Retina (tissue), 1 donor: ENCODE results near the gene SLC39A13.
A peak's percentile ranks its signal among the peaks of the same experiment; 100 is the strongest.

Experiments used
- DNase-seq: peaks from one replicate; pipeline ENCODE4 v3.0.0-alpha.2; 2016

Gene SLC39A13

DNA sequence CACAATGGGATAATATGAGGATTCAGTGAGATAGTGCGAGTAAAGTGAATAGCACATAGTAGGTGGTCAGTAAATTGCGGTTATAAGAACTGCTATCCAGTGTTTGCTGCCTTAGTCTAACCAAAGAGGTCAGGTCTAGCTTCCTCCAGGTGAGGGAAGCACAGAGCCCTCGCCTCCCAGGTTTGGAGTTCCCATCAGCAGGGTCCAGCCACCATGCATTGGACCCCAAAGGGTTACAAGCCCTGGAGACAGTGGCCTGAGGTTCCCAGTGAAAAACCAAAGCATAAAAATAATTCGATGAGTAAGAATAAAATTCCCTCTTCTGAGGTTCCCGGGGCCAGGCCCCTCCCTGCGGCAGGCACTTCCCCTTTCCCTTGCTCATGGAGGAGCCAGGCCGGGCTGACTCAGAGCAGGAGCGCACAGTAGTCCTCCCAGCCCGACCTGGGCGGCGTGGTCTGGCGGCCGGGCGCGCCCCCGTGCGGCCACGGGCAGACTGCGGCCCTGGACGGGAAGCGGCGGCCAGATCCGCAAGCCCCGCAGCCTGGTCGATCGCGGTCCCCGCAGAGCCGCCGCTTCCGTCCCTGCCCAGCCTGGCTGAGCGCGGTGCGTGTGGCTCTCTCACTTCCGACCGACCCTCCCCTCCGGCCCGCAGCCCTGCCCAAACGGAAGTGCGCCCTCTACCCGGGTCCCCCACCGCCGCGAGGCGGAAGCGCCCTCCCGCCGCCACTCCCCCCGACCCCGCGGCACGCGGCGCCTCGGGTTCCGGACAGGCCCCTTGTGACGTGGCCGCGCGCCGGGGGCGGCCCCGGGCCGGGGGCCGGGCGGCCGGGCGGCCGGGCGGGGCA, at the start of gene SLC39A13:
Gene SLC39A13, plus strand, starts transcription at position 845 of the 845 bp plus-strand sequence. CDS start 1,505 bp downstream, outside the sequence.
- peak; percentile 94 for DNase-seq

DNA sequence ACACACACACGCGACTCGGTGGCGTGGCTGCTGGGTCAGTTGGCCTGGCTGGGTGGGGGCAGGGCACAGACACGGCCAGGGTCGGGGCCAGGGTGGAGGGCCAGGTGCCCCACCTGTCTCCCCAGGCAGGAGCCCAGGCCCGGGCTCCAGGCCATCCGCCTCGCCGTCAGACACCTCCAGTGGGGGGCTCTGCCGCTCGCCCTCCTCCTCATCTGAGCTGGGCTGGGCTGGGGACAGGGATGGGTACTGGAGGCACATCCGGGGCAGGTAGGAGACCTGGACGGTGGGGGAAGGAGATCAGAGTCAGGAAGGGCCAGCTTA, 49.7 kb upstream of the SLC39A13 start:
- DNase-seq = no peak

DNA sequence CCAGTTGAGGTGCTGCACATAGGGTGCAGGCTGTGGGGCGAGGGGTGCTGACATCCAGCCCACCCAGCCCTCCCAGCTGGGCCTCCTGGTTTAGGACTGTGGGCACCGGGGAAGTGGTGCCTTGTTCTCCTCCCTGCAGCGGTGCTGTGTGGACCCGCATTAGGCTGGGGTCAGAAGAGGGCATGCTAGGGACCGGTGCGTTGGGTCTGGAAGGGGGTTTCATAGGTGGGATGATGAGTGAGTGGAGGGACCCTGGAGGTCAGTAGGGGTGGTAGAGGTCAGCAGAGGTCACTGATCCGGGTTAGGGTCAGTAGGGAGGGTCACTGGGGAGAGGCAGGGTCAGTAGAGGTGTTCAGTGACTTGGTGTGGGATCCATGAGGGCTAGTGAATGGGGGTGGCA, 49.2 kb upstream of the SLC39A13 start:
- DNase-seq = no peak

DNA sequence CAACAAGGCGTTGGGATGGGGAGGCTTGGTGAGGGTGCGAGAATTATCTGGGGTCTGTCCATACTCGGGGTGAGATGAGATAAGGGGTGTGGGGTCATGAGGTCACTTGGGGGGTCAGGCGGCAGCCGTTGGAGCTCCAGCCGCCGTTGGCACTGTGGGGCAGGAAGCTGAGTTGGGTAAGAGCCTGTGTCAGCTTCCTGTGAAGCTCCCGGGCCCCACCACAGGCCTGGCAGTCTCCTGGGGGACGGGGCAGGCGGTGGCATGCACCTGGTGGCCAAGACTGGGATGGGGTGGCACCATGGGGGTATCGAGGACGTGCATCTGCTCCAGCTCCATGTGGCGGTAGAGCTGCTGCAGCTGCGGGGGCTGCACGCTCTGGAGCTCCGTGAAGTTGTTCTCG, 48.8 kb upstream of the SLC39A13 start:
- no peak for DNase-seq

DNA sequence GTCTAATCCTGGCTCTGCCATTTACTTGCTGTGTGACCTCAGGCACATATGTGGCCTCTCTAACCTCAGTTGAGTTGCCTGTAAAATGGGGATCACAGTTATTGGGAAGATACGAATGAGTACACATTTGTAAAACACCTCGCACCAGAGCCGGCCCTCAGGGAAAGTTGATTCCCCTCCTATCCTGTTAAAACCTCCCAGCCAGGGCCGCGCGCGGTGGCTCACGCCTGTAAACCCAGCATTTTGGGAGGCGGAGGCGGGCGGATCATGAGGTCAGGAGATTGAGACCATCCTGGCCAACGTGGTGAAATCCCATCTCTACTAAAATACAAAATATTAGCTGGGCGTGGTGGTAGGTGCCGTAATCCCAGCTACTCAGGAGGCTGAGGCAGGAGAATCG, 48.0 kb upstream of the SLC39A13 start:
- DNase-seq = no peak

DNA sequence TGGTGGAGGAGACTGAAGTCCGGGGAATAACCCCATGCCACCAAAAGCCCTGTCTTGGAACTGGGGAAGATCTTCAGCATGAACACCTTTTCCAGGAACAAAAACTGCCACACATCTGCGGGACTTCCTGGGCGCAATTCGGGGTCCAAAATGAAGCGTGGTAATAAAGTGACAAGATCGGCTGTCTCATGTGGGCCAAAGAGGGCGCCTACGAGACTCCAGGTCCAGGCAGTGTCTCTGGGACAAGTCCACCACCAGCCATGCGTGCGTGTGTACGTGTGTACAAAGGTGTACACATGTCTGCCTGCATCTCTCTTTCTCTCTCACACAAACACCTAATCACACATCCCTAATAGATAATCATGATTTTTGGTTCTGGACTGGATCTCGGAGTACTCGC, 47.0 kb upstream of the SLC39A13 start:
- DNase-seq = no peak

DNA sequence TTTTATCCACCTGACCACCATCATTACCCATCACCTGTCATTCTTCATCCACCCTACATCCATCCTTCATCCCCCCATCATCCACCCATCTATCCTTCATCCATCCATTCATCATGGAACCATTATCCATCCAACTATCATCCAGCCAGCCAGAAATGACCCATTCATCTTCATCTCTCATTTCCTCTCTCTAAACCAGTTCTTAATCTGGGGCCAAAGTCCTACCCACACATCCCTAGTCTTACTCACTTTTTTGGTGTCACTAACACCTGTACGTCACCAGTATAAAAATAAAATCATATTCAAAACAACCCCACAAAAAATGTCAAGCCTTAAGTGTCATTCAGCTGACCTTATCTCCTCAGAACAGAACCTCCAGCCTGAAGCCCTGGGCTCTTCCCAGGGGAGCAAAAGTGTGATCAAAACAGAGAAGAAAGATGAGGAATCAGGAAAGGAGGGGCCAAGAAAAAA, 42.3 kb upstream of the SLC39A13 start:
- no peak for DNase-seq

DNA sequence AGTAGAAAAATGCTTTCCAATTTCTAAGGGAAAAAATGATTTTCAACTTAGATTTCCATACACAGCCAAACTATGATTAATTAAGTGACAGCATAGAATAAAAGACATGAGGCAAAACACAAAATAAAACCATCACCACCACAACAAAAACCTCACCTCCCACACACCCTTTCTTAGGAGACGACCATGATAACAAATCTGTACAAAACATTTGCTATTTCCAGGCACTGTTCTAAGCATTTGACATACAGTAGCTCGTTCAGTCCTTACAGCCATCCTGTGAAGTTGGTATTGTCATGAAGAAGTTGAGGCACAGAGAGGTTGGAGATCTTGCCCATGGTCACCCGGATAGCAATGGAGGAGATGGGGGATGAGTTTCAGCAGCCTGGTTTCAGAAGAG, 38.7 kb upstream of the SLC39A13 start:
- DNase-seq = no peak

DNA sequence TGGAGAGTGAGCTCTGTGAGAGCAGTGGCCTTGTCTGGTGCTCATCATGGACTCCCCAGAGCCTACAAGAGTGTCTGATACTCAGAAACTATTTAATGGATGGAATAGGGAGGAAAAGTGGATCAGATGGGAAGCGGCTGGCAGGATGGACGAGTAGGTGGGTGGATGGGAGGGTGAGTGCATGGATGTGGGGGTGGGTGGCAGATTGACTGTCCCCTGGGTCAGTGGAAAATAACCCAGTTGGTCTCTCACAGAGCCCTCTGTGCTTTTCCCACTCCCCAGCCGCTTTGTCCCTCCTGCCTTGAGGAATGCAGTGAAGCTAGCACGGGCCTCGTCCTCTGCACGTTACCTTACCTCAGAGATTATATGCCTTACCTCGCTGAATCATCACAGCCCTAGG, 36.0 kb upstream of the SLC39A13 start:
- no peak for DNase-seq

DNA sequence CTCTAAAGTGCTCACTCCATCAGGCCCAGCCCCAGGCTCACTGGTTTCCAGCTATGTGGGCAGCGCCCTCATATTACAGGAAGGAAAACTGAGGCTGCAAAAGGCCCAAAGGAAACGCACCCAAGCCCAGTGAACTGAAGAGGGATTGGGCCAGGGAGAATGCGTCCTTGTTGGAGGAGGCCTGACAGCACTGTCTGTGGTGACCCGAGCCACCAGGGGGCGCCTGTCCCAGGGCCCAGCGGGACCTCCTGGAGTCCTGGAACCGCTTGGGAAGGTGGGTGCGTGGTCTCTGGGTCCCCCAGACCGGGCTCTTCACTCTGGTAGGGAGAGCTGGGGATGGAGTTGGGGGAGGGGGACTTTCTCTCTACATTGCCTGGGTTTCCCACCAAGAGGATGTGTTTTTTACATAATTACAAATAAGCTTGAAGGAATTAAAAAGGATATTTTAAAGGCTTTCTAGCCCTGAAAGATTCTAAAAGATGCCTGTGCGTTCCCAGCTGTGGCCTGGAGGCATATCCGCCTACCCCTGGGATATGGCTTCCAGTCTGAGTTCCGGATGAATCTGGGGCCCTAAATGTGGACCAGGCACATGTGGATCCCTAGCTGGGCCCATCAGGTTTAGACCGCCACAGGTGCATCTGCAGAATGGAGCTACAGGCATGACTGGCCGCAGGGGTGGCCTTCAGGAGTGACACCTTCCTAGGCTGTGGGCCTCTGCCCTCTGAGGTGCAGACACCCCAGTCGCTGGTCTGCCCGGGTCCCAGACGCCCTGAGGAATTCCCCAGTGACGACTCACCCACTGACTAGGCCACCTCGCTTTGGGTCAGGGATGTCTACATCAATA, 34.3 kb upstream of the SLC39A13 start:
- DNase-seq = peak; percentile 73

DNA sequence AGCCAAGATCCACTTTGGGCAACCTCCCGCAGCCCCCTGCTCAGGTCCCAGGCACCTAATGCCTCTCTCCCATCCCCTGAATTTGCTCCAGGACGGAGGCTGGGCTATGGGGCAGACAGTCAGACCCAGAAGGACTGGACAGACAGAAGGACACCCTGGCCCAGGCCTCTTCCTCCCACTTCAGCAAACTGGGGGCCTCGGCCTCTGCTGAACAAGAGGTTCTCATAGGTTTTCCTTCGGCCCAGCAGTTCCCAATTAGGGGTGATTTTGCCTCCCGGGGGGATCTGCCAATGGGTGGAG, 33.7 kb upstream of the SLC39A13 start:
- no peak for DNase-seq

DNA sequence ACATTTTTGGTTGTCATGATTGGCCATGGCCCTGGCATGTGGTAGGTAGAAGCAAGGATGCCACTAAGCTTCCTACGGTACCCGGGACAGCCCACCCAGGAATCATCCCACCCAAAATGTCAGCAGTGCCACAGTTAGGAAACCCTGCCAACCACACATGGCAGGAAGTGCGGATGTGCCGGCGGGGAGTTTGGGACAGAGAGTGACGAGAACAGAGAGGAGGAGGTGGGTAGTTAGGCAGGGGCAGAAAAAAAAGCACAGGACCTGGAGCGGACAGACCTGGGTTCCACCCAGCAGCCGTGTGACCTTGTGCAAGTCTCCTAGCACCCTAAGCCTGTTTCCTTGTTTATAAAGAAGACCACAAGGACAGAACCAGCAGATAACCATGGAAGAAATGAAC, 33.4 kb upstream of the SLC39A13 start:
- no peak for DNase-seq

DNA sequence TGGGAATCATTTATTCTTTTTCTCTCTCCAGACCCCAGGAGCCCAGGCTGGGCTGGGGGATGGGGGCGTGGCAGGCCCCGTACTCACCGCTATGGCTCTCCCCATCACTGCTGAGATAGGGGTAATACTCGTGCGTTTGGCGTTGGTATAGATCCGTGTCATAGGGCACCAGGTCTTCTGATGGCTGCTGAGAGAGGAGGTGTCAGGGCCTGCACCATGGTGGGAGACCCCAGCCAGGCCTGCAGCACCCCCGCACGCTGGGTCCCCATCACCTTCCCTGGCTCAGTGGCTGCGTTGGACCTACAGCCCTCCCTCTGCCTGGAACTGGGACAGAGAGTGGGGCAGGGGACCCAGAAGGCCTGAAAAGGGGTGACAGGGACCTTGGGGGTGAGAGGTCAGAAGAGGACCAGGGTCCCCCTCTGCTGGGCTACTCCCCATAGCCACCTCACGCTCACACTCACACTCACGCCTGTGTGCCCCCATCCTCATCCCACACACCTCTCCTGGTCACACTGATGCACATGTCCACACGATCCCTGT, 32.8 kb upstream of the SLC39A13 start:
- peak; percentile 1 for DNase-seq

DNA sequence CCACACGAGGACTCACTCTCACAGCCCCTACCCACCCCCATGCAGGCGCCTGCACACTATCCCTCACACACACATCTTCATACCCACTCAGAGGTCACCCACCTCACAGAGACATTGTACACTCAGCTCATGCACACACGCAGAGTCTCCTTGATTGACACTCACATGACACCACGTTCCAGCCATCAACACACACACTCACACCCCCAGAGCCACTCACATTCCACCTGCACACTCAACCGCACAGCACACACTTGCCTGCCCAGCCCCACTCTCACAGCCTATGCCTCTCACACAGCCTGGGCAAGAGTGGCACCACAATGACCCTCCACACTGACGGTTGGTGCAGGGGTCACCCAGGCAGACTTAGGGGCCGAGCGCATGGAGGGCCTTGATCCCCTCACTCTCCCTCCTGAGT, 32.3 kb upstream of the SLC39A13 start:
- DNase-seq = no peak

DNA sequence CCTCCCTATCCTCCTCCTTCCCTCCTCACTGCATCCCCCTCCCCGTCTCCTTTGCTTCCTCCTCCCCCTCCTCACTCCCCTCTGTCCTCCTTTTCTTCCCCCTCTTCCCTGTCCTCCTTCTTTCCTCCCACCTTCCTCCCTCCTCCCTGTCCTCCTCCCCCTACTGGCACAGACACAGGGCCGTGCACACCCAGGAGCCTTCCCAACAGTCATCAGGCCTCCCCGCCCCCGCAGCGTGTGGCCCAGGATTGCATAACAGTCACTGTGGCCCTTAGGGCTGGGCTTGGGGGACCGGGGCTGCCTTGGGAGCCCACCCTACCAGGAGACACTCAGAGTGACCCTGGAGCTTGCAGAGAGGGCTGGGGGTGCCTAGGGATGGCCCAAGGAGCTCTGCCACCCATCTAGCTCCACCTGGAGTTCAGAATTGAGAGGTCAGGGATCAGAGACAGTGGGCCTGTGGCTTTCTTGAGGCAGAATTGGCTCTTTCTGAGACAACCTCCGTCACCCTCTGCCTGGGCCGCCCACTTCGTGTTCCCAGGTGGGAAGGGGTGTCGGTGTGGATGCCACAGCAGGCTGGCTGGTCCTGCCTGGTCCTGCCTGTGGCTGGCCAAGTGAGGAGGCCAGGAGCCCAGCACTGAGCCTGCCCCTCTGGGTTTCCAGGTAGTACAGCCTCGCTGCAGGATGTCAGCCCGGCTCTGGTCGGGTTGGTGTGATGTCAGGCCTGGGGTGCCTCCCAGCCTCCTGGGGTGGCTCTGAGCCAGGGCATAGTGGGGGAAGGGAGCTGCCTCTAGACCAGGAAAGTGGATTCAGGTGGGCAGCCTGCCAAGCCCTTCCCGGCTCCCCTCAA, 31.6 kb upstream of the SLC39A13 start:
- no peak for DNase-seq

DNA sequence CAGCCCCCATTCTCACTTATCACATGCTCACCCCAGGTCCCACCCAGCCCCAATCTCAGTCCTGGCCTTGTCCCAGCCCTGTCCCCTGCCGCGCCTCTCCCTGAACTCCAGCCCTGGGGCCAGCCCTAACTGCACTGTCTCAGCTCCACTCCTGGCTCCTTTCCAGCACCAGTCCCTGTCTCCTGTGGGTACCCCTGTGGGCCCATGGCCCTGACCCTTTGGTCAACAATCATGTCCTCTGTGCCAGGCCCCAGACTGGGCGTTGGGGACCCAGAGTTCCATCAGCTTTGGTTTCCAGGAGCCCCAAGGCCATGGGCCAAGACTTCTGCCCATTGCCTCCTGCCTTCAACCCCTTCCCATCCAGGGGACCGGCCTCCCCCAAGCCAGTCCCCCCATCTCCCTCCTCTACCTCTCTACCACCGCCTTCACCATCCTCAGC, 30.8 kb upstream of the SLC39A13 start:
- DNase-seq = no peak

DNA sequence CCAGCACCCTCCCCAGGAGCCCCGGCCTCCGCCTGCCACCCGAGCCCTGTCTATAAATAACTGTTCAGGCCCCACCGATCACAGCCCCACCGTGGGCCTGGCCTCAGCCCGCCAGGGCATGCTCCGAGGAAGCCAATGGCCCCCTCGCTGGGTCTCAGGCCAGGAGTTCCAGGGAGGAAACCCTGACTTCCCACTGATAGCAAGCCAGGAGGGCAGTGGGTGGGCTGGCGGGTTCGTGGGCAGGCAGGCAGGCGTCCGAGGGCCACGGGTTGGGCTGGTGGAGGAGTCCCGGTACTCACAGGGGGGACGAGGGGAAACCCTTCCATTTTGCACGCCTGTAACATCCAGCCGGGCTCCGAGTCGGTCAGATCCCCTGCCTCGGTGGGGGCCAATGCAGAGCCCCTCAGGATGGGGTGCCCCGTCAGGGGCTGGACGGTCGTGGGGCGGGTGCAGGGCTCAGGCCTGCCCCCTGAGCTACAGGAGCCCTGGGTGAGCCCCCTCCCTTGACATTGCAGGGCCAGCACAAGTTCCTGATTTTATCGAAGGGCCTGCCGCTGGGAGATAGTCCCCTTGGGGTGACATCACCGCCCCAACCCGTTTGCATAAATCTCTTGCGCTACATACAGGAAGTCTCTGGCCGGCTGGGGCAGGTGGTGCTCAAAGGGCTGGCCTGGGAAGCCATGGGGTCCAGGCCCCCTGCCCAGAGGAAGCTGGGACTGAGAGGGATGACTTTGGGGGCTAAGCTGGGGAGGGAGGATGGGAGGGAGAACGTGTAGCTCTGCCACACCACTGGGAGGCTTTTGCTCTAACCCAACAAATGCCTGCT, 30.2 kb upstream of the SLC39A13 start, which contains the start of gene SPI1:
Gene SPI1, minus strand, starts transcription at position 538 of the 826 bp plus-strand sequence. Its CDS starts 194 bp downstream, at position 344.
- DNase-seq = no peak

DNA sequence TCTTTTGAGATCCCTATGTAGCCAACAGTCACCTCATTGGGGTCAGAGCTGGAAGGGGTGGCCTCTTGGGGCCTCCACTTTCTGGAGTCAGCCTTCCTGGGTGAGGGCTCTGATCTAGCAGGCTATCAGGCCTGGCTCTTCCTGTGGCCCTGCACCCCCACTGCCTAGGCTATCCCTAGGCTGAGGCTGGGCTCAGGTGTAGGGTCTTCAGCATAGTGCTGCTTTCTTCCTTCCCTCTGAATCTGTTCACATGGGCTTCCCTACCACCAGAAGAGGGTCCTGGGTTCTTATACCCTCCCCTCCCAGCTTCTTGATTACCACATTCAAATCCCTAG, 29.6 kb upstream of the SLC39A13 start:
- DNase-seq = no peak

DNA sequence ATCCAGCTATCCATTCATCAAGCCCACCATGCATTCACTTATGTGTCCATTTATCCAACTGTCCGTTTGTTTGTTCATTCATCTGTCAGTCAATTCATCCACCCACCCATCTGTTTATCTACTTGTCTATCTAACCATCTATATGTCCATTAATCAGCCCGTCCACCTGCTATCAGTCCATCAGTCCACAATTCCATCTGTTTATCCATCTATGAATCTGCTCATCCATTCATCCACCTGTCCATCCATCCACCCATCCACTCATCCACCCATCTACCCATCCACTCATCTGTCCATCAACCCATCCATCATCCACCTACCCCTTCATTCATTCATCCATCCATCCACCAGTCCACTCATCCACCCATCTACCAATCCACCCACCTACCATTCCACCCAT, 29.1 kb upstream of the SLC39A13 start:
- DNase-seq = no peak

DNA sequence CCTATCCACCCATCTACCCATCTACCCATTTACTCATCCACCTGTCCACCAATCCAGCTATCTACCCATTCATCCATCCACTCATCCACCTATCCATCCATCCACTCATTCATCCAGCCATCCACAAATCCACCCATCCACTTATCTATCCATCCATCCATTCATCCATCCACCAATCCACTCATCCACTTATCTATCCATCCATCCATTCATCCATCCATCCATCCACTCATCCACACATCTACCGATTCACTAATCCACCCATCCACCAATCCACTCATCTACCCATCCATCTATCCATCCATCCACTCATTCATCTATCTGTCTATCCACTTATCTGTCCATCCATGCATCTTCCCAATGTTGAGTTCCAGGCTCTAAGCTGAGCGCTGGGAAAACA, 28.3 kb upstream of the SLC39A13 start:
- DNase-seq = no peak

DNA sequence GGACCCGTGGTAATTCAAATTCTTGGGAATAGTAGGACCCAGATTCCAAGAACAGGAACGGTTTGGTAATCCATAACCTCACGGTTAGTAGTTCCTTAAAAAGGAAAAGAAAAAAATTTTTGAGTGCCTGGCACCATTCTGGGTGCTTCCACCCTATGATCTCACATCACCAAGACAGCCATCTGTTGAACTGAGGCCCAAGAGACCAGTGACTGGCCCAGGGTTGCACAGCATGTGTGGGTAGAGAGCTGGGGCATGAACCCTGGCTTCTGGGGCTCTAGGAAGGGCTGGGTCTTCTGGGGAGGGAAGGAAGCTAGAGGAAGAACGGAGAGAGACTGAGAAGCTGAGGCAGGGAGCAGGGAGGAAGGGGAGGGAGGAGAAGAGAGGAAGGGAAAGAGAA, 25.3 kb upstream of the SLC39A13 start:
- DNase-seq = no peak

DNA sequence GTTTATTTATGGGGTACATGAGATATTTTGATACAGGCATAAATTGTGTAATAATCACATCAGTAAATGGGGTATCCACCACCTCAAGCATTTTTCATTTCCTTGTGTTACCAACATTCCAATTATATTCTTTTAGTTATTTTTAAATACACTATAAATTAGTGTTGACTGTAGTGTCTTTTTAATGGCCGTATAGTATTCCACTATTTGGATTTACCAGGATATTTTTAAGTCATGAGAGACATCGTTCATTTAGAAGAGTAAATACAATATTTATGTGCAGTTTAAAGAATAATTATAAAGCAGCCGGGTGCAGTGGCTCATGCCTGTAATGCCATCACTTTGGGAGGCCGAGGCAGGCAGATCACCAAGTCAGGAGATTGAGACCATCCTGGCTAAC, 23.9 kb upstream of the SLC39A13 start:
- DNase-seq = no peak
